H1 (cell line): ENCODE results near the gene HABP2. TPM values are rescaled to one million over a fixed set of nuclear protein-coding genes. Genes with fewer than 3 reads are reported as not detected.

Experiments used
- ASH2L ChIP-seq: fragments of 200-600, 300-600 bp; sonication (generic); IDR thresholded peaks from one replicate; pipeline ENCODE4 v1.7.1; 2017; ENCODE audit warnings: low read length
- CTBP2 ChIP-seq: IDR thresholded peaks from 2 replicates; pipeline ENCODE4 v1.7.0; 2011; ENCODE audit warnings: borderline replicate concordance, mild to moderate bottlenecking, moderate library complexity, mixed read lengths, low read length; ENCODE audit not compliant: insufficient read depth, insufficient read length
- FOSL1 ChIP-seq: IDR thresholded peaks from 2 replicates; pipeline ENCODE4 v1.6.1; 2011; ENCODE audit warnings: mild to moderate bottlenecking, low read depth, low read length, moderate library complexity; ENCODE audit not compliant: insufficient read depth
- KDM4A ChIP-seq: IDR thresholded peaks from one replicate; pipeline ENCODE4 v1.7.1; 2012; ENCODE audit warnings: low read depth, mild to moderate bottlenecking, moderate library complexity, low read length, inconsistent platforms; ENCODE audit not compliant: severe bottlenecking
- MAX ChIP-seq: IDR thresholded peaks from 2 replicates; pipeline ENCODE4 v1.6.1; 2012; ENCODE audit warnings: inconsistent platforms
- POLR2A ChIP-seq, 2 experiments: IDR thresholded peaks; 1 replicate in 1 of 2; 2 replicates in 1 of 2; pipeline ENCODE4 v1.6.1; 2011; ENCODE audit warnings: low read depth in 2 of 2, low read length in 2 of 2, mild to moderate bottlenecking in 2 of 2; ENCODE audit errors: control extremely low read depth in 1 of 2
- polyA plus RNA-seq, 7 experiments: library from polyadenylated mRNA; depleted of rRNA in 3 of 7; stranded (reverse) in 5 of 7; unstranded in 2 of 7; fragments of >200 nt in 5 of 7; fragments of 200-250 nt in 2 of 7; gene quantifications; 1 replicate in 5 of 7; 2 replicates in 1 of 7; 4 replicates in 1 of 7; pipeline versions ENCODE4 v1.2.1 to v1.2.3, GENCODE V29; 2011 to 2013; ENCODE audit warnings: missing spikeins in 2 of 7, mixed read lengths in 2 of 7
- total RNA-seq: library from RNA; stranded (reverse); fragmentation: NEBNext Ultra II Directional; extraction: Animal tissue kit (Norgen Biotek cat#: 25700); gene quantifications from 2 replicates; pipeline ENCODE4 v1.2.1, GENCODE V29; 2021

Gene HABP2
- total and polyA plus RNA-seq, 2 of the 8 experiments (the other 6 are each of a cell fraction or from before 2014, with no cell fraction given) = not detected

DNA sequence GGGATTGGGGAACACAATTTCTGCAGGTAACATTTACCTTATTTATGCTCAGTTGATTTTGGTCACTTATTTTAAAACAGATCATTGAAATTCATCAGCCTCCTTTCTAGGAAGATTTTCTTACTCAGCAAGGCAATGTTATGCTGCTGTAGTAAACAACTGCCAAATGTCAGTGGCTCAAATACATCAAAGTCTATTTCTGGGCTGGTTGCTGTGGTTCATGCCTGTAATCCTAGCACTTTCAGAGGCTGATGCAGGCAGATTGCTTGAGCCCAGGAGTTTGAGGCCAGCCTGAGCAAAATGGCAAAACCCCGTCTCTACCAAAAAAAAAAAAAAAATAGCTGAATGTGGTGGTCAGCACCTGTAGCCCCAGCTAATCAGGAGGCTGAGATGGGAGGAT, 25.9 kb downstream of the HABP2 start (continued):
- TF ChIP-seq KDM4A = no peak
- no peak for TF ChIP-seq CTBP2
- TF ChIP-seq MAX = no peak
- TF ChIP-seq ASH2L = no peak
- TF ChIP-seq FOSL1 = no peak
- no peak for TF ChIP-seq POLR2A (IDR thresholded peaks at IDR 0.05; ENCODE audit: control extremely low read depth in 1 of 2, low read depth in 2 of 2, low read length in 2 of 2)
